ENCODE measurements around the gene KDM3B. TPM values are rescaled to one million over a fixed set of nuclear protein-coding genes. Genes with fewer than 3 reads are reported as not detected.

Gene KDM3B
- total RNA-seq, 4 donors from 2014 or later, result 21.8 to 96.4 (median 51.5) TPM

DNA sequence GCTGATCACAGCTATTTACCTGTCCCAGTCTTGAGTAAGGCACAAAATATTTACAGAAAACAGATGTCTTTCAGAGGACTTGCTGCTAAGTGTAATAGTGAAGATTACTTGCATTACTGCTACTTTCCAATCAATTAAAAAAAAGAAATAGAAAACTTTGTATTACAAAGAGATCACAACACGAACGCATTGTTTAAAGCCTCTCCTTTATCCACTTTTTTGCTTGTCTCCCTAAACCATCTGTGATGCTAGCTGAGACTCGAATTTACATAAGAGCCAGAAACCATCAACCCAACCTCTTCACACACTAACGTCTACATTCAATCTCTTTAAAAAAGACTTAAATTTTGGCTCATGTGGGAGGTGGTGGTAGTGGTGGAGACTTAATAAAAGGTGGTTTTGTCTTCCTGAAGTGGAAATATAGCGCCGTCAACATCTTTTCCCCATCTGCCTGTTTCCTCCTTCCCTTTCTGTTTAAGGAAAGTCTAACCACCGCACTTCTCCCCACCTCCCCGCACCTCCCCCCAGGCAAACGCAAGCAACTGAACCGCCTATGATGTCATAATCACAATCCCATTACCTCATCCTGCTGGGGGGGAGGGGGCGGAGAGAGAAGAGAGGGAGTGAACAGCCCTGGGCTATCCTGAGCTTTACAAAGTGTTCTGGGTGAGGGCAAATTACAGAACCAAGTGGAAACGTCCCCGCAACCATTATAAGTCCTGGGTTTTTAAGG lies 15.4 kb upstream of the KDM3B start:
- DNase-seq, result peak; percentile 84 to 91
- intact Hi-C loops (cut with DNase I; ENCODE audit: low total_unique reads), result no loop called here
- no peaks in the 10 kb centered on the region for H3K9me3 ChIP-seq
- H3K27me3 ChIP-seq, result no peaks in the 10 kb centered on the region
- H3K36me3 ChIP-seq, result no peaks in the 10 kb centered on the region
- H3K27ac ChIP-seq, result peak overlapping the region; percentile 92 to 100
- H3K4me1 ChIP-seq, result peaks cover 5 to 6% of the 10 kb centered on the region in 2 donors
- peak overlapping the region; percentile 88 to 99 for H3K4me3 ChIP-seq
- TF ChIP-seq, protein P1, sequence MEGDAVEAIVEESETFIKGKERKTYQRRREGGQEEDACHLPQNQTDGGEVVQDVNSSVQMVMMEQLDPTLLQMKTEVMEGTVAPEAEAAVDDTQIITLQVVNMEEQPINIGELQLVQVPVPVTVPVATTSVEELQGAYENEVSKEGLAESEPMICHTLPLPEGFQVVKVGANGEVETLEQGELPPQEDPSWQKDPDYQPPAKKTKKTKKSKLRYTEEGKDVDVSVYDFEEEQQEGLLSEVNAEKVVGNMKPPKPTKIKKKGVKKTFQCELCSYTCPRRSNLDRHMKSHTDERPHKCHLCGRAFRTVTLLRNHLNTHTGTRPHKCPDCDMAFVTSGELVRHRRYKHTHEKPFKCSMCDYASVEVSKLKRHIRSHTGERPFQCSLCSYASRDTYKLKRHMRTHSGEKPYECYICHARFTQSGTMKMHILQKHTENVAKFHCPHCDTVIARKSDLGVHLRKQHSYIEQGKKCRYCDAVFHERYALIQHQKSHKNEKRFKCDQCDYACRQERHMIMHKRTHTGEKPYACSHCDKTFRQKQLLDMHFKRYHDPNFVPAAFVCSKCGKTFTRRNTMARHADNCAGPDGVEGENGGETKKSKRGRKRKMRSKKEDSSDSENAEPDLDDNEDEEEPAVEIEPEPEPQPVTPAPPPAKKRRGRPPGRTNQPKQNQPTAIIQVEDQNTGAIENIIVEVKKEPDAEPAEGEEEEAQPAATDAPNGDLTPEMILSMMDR (IDR thresholded peaks at IDR 0.05), result no peak
- TF ChIP-seq POLR2A (IDR thresholded peaks at IDR 0.05), result no peak

DNA sequence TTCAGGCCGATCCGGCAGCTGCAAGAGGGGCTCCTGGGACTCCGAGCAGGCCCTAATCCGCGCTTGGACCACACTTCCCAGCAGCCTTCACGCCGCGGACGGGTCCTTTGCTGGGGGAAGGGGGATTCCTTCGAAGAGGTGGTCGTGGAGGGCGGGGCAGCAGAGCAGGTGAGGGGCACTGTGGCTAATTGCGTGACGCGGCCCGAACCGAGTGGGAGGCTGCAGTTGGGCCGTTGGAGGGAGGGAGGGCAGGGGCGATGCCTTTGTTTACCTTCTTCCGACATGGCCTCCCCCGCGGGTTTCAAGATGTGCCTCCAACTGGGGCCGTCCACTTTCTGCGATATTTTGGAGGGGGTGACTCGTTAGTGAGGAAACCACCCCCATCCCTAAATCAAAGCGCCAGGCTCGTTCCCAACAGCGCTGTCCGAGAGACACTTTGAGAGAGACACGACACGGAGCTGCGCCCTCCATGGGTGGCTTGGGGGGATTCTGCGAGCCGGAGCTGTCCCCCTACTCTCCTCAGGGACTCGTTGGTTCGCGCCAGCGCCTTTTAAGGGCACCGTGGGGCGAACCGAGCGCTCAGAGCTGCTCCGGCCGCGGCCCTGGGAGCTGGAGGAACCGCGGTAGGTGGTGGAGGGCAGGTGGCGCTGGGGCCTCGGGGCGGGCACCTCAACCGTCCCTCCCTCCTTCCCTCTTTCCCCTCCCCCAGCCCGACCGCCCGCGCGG lies 14.6 kb upstream of the KDM3B start, which contains the start of gene FAM53C:
TSS of gene FAM53C (plus strand) at position 582 of the 726 bp plus-strand sequence. CDS start 3,070 bp downstream, outside the sequence.
- DNase-seq, result peak; percentile 88 to 91
- Histone ChIP-seq H3K4me3 (peak within 1 kb of the TSS; percentile 88 to 99), H3K27me3 (no peaks in the 10 kb centered on the region), H3K4me1 (peaks cover 5 to 6% of the 10 kb centered on the region in 2 donors), H3K27ac (peak within 1 kb of the TSS; percentile 92 to 100), H3K36me3 (no peaks in the 10 kb centered on the region), H3K9me3 (no peaks in the 10 kb centered on the region)
- TF ChIP-seq, protein P1 (IDR thresholded peaks at IDR 0.05), result peak in 3 of 4 experiments; percentile 1 to 35 (median 28)
- peak; percentile 87 to 94 for TF ChIP-seq POLR2A (IDR thresholded peaks at IDR 0.05)
- intact Hi-C loops (cut with DNase I; ENCODE audit: low total_unique reads), result no loop called here

DNA sequence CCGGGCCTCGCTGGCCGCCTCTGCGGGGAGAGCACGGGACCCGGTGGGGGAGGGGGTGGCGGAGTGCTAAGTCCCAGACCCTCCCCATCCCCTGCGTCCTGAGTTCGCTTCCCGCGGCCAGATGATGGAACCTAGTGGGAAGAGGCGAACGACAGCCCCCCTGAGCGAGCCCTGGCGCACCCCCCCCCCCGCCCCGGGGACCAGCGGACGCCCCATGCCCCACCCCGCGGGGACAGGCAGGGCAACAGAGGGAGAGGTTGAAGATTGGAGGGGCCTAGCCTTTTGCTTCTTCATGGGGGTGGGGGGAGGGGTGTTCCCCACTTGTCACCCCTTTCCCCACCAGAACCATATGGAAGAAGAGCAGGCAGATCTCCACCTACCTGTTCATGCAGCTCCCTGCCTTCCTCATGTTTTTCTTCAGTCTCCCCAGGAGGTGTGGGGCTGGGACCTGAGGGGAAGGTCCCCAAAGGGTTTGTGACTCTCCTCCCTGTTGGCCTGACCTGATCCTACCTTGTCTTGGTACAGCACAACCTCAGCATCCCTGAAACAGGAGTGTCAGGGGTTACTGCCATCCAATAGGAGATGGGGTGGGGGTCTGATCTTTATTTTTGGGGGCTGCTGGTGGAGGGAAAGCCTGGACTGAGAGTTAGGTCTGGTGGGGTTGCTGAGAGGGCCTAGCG lies 13.9 kb upstream of the KDM3B start:
- Histone ChIP-seq H3K9me3 (no peaks in the 10 kb centered on the region), H3K36me3 (no peaks in the 10 kb centered on the region), H3K27ac (peak overlapping the region; percentile 92 to 100), H3K4me1 (peaks cover 5 to 6% of the 10 kb centered on the region in 2 donors), H3K4me3 (peak overlapping the region; percentile 88 to 99), H3K27me3 (no peaks in the 10 kb centered on the region)
- no peak for TF ChIP-seq POLR2A (IDR thresholded peaks at IDR 0.05)
- TF ChIP-seq, protein P1 (IDR thresholded peaks at IDR 0.05), result peak in 2 of 4 experiments; percentile 0 to 8
- intact Hi-C loops (cut with DNase I; ENCODE audit: low total_unique reads), result no loop called here
- no peak for DNase-seq

DNA sequence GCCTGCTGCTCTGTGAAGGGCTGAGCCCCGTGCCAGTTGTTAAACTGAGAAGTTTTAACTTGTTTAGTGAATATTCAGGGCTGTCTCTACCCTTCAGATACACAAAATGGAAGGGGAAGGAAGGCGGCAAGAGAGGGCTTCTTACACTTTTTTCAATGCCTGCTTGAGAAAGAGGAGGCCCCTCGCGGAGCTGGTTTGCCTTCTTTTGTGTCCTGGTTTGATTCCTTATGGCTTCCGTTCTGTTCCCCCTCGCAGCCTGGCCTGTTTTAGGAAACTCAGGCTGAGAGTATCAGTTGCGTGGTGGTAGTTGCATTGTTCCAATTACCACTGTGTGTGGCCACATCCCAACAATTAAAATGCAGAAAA lies 13.4 kb upstream of the KDM3B start:
- TF ChIP-seq POLR2A (IDR thresholded peaks at IDR 0.05), result no peak
- TF ChIP-seq, protein P1 (IDR thresholded peaks at IDR 0.05), result no peak
- DNase-seq, result no peak
- peak overlapping the region; percentile 92 to 100 for H3K27ac ChIP-seq

More for the DNA sequence above, 13.4 kb upstream of the KDM3B start:
- intact Hi-C loops (cut with DNase I; ENCODE audit: low total_unique reads), result no loop called here
- H3K27me3 ChIP-seq, result no peaks in the 10 kb centered on the region
- H3K4me1 ChIP-seq, result peaks cover 5 to 6% of the 10 kb centered on the region in 2 donors
- H3K4me3 ChIP-seq, result peak overlapping the region; percentile 88 to 99
- no peaks in the 10 kb centered on the region for H3K36me3 ChIP-seq
- H3K9me3 ChIP-seq, result no peaks in the 10 kb centered on the region

All from uterus (tissue), 4 donors.